HG02885 (cell line): ENCODE measurements around the gene GALNT16.
"Not testable (repeated sequence)": the region's sequence is repeated elsewhere in the genome, so short reads cannot be mapped to it uniquely, and the experiment has no call there.

ENCODE experiments used
- ATAC-seq: cut with Tn5 transposase; IDR thresholded peaks from one replicate; pipeline ENCODE4 v1.9.1; 2021; ENCODE audit warnings: mild to moderate bottlenecking; ENCODE audit not compliant: unreplicated experiment, poor library complexity

Gene GALNT16

DNA sequence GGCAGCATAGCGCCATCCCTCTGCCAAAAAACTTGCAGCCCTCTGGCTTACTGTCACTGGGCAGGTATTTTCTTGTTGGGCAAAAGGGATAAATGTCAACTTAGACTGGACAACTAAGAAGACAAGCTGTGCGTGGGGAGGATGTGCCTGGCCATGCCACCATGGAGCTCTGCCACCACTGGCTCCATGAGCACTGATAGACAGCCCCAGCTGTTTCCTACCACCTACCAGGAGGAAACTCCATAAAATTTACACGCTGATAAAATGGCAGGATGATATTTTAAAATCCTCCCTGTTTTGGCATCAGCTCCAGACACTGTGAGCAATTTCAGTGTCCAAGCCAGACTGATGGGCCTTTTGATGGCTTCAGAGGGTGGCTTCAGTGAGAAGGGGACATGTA is 7.1 kb upstream of the GALNT16 start:
- no peak for ATAC-seq

DNA sequence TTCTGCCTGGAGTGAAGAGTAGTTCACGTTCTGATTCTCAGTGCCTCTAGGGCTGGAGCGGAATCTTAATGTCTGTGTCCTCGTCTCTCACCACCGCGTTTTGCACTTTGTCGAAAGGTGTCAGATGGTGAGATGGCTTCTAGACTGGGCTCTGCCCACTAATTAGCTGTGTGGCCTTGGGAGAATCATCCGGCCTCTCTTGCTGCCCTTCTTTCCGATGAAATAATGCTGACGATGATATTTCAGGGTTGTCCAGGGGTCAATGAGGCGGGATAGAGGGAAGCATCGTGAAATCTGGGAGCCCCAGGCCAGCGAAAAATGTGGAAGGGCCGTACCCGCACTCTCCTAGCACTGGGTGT is 811 bp upstream of the GALNT16 start:
- ATAC-seq = no peak

DNA sequence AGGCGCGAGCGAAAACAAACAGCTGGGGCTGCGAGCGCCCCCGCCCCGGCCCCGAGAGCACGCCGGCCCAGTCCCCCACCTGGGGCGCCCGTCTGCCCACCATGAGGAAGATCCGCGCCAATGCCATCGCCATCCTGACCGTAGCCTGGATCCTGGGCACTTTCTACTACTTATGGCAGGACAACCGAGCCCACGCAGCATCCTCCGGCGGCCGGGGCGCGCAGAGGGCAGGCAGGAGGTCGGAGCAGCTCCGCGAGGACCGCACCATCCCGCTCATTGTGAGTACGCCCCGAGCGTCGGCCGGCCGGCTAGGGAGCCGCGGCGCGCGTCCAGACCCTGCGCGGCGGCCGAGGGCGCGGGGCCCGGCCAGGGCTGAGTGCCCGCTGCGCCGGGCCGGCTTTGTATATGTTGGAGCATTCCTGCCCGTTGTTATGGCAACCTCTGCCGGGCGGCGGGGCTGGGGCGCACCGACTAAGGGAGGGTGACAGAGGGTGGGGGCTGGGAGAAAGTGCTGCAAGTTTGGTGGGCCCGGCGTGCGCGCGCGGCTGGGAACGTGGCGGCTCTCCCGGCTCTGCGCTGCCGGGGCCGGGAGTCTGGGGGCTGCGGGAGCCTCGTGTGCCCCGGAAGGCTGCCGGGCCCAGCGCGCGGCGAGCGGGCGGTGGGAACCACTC is 367 bp downstream of the GALNT16 start:
- ATAC-seq = no peak

DNA sequence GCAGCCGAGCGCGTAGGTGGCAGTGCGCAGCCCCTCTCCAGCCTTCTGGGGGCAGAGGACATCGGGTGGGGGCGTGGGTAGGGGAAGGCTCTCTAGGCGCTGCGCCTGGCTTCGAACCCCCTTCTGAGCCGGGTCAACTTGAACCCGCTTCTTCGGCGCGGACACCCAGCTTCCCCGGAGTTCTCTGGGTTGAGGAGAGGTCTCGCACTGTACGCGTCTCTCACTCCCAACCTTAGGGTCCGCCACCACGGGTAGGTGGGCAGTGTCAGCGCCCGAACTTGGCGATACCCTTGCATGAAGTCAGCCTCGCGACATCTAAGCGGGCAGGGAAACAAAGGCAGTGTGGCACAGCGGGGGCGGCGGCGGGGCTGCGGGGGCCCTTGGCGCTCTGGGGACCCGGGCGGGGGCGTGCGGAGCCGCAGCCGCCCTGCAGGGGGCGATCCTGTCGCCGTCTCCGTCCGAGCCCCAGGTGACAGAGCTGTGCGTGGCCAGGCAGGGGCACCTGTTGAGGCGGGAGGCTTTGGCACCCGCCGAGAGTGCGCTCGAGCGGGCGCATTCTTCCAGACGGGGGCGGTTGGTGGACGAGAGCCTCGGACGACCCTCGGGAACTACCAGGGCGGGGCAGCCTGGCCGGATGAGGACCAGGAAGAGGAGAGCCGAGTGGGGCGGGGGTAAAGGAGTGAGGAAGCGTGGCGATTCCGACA is 1.1 kb downstream of the GALNT16 start:
- peak; percentile 57 for ATAC-seq

DNA sequence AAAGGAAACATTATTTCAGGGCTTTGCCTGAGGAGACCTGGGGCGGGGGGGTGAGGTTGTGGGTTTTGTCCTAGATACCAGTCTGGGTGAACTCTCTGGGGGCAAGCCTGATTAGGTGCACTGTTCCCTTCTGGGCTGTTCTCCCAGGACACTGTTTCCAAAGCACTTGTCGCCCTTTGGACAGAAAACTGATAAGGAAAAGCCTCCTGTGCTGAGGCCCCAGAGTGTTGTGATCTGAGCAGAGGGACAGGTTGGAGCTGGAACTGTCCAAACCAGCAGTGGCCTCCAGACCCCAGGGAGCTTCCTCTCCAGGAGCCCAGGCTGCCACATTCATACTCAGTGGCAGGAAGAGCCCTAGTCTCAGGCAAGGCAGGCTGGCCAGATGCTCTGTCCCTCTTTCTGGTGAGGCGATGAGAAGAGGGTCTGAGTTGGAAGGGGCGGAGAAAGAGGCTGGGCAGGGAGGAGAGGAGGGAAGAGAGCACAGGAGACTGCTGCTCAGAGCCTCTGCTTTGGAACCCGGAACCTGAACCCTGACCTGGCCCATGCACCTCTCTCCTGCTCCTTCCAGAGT is 1.9 kb downstream of the GALNT16 start:
- no peak for ATAC-seq

DNA sequence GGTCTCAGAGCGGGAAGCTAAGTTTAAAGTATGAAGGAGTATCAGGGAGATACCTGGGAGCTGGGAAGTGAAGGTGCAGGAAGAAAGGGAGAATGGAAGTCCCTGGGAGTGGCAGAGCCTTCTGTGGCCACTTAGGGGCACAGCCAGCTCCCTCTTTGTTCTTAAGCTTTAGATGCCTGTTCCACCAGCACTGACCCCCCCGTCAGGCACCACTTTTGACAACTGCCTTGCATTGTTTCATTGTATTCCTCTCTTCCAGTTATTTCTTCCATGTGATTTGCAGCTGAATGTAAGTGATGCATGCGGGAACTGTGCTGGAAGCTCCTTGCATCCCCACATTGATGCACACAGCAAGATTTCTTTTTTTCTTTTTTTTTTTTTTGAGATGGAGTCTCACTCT is 2.6 kb downstream of the GALNT16 start:
- ATAC-seq = no peak

DNA sequence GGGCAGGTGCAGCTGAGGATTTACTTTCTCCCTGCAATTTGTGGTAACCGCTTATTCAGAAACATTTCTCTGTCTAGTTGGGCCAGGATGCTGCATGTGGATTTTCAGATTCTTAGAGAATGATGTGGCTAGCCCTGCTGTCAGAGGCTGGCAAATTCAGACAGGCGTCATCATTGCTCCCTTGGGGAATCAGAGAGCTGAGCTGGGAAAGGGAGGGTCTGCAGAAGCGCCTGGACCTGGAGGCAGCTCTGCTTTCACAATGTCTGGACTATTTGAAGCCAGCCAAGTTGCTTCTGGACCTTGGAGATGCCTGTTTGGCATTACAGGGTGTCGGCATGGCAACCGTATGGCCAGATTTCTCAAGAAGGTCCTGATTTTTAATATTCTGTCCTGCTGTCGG is 3.4 kb downstream of the GALNT16 start:
- ATAC-seq = no peak

DNA sequence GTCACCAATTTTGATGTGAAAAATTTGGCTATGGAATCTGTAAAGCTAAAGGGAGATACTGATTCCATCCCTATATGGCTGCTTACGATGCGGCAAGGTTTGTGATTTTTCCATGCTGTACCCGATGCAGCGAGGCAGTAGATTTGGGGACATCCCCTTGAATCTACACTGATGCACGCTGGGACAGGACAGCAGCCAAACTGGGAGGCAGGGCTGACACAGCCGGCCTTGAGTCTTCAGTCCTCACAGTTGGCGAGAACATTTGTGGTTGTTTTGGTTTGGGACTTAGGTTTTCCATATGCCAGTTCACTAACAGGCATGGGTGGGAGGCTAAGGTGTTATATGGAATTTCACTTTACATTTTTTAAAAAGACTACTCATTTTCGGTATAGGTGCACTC is 3.8 kb downstream of the GALNT16 start:
- no peak for ATAC-seq

DNA sequence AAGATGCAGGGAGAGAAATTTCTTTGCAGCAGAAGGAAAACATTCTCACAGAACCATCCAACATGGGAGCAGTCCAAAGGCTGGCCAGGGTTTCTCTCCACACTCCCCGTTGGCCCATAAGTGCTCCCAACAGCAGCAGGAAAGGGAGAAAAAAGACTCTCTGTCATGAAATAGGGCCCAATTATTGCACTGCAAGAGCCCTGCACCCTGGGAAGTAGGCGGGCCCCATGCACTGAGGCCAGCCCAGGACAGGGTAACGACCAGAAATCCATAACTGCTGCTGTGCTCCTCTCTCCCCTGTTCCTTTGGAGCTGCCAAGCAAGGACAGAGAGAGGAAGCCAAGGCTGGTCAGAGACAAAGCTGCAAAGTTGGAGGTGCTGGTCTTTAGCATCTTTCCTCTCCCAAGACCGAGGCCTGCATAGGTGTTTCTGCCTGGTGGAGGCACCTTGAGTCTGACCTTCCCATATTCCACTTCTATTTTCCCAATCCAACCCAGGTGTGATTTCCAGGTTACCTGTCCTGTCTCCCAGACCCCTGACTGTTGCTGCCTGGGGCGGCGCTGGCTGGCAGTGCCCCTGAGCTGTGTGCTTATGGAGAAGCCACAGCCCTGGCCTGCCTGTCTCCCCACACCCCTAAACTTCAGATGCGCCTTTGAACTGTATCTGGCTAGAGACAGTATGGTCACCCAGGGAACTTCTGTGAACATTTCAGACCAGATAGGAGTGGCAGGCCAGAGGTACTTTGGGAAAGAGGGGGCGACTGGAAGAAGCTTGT is 6.8 kb downstream of the GALNT16 start:
- no peak for ATAC-seq

DNA sequence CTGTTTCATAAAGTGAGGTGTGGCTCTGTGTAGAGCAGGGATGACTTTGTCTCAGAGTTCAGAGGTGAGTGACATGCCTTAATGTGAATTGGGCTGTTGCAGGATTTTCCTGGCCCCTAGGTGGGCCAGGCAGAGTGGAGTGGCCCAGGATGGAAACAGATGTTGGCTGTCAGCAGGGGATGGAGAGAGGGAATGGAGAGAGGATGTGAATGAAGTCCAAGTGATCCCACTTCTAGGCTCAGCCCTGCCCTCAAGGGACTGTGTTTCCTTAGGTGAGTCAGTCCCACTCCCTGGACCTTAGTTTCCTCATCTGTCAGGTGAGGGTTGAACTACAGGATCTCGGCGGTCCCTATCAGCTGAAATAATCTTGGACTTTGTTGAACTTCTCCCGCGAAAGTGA is 7.5 kb downstream of the GALNT16 start:
- no peak for ATAC-seq

DNA sequence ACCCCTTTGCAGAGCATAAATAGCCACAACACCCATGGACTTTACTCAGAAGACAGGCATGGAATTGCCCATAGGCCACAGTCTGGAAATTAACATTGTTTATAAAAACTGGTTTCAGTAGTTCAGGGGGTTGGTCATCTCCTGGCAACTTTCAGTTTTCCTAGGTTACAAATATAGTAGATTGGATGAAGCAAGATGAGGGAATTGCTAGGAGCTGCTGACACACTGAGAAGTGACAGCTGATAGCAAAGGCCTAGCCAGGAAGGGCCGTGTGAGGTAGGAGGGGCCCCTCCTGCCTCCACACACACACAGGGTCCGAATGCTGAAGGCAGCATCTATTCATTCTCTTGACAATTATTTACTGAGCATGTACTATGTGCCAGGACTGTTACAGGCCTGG is 8.3 kb downstream of the GALNT16 start:
- ATAC-seq = no peak

DNA sequence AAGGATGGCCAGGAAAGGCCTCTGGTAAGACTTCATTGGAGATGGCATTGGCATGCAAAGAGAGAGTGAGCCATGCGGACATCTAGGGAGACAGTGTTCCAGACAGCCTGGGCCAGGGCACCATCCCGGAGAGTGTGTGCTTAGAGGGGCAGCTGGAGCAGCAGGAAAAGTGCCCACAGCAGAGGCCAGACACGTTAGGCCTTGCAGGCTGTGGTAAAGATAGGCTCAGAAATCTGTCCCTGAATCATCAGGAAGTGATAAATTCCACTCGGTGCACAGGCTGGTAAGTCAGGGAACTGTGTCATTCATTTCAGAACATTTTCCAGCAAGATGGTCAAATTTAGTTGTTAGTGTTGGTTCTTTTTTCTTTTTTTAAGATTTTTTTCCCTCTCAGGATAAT is 8.8 kb downstream of the GALNT16 start:
- ATAC-seq = no peak

DNA sequence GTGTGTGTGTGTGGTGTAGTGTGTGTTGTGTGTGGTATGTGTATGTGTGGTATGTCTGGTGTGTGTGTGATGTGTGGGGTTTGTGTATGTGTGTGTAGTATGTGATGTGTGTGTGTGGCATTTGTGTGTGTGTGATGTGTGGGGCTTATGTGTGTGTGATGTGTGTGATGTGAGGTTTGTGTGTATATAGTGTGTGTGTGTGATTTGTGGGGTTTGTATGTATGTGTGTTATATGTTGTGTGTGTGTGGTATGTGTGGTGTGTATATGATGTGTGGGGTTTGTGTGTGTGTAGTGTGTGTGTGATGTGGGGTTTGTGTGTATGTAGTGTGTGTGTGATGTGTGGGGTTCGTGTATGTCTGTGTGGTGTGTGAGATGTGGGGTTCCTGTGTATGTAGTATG is 9.4 kb downstream of the GALNT16 start:
- no peak for ATAC-seq

DNA sequence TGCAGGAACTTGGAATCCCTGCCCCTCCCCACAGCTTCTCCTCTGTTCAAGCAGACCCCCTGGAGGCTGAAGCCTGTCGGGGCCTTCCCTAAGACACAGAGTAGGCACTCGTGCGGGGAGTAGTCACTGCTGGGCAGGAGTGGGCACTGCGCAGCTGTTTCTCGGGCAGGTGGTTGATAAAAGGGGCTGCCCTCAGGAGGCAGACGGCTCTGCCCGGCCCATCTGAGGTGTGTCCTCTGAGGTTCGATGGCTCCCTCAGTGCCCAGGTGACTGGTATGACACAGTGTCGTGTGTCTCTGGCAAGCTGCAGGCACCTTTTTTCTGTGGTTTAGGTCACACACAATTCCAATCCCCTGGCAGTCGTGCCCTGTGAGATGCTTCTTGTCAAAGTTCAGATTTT is 10.1 kb downstream of the GALNT16 start:
- no peak for ATAC-seq

DNA sequence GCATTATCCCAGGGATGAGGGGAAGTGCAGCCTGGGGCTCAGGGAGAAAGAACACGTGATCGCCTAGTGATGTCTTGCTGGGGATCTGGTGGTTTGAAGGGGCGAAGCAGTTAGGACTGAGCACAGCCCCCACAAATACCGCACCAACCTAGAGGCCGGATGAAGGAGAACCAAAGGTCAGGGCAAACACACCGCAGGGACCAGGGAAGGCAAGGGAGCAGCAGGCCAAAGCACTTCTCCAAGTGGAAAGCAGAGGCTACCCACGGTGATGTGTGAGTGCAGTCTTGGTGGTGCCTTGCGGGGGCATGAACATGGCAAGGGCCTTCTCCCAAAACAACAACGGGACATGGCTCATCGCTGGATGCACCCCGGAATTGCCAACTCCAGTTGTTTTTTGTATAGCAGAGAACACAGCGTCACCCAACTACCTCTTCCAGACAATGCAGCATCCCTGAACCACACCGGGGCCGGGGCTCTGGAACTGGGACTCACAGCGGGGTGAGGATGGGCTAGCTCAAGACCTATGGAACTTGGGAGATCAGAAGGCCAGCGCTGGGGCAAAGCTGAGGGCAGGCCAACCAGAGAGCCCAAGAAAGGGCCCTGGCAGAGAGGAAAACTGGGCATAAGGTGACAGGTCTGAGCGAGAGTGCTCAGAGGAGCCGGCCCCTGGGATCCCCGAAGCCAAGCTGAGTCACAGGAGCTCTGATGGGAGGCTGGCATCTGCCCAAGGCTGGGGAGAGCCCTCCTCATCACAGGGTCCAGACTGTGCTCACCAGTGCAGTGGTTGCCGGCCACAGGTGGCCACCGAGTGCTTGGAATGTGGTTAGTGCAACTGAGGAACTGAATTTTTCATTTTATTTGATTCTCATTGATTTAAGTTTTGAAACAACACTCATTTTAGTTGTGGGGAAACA is 11.1 kb downstream of the GALNT16 start:
- no peak for ATAC-seq

DNA sequence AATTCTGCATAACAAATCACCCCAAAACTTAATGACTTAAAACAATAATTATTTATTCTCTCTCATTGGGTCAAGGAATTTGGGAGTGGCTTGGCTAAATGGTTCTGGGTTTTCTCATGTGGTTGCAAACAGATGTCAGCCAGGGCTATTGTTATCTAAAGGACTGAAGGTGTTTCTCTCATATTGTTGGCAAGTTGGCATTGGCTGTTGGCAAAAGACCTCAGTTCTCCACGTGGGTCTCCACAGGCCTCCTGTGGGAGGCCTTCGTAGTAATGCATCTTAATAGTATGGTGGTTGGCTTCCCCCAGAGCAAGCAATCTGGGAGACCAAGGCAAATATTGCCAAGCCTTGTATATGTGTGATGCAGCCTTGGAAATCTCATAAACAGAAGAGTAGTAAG is 14.4 kb downstream of the GALNT16 start:
- no peak for ATAC-seq

DNA sequence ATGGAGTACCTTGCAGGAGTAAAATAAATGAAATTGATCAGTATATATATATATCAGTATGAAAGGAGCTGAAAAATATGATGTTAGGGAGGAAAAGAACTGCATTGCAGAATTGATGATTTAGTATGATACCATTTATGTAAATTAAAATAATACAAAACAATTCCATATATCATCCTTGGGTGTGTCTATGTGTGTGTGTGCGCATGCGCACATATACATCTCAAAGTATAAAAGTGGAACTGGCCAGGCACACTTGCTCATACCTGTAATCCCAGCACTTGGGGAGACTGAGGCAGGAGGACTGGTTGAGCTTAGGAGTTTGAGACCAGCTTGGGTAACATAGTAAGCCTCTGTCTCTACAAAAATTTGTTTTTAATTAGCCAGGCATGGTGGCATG is 15.4 kb downstream of the GALNT16 start:
- ATAC-seq = no peak

DNA sequence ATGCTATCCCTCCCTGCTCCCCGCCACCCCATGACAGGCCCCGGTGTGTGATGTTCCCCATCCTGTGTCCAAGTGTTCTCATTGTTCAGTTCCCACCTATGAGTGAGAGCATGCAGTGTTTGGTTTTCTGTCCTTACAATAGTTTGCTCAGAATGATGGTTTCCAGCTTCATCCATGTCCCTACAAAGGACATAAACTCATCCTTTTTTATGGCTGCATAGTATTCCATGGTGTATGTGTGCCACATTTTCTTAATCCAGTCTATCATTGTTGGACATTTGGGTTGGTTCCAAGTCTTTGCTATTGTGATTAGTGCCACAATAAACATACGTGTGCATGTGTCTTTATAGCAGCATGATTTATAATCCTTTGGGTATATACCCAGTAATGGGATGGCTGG is 17.4 kb downstream of the GALNT16 start:
- ATAC-seq = not testable (repeated sequence)

DNA sequence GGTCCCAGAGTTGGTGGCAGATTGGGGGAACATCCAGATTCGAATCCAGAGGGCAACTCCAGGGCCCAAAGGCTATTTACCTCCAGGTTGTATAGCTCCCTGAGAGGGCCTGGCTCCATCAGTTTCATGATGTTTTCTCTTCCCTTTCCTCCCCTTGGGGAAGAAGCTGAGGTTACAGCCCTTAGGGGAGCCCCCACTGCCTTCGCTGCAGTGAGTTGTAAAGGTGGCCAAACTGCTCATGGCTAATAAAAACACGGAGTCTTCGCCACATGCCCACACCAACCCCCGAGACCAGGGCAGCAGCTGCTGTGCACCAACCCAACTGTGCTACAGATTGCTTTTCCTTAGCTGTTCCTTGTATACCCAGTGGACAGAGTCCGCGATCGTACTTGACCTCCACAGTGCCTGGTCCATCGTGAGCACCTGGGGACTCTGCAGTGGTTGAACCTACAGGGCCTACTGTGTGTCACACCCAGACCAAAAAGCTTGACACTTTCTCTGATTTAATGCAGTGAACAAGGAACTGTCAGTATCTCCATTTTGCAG is 20.9 kb downstream of the GALNT16 start:
- no peak for ATAC-seq
